NCI-H2171 (cell line): ENCODE data around the gene APBA1.

Experiments used
- DNase-seq: peaks from one replicate; lab custom pipeline; 2025; lab: John Stamatoyannopoulos, UW

The APBA1 gene

GRCh38 chr9:69526699-69527098 is 145.5 kb downstream of the APBA1 start:
- DNase-seq: no peak

- no peak for DNase-seq
These were observed 152.5 kb downstream of the APBA1 start for GRCh38 chr9:69519470-69520240.

- DNase-seq: no peak
These were observed 155.5 kb downstream of the APBA1 start for GRCh38 chr9:69516353-69517322.

GRCh38 chr9:69515810-69516209 is 156.4 kb downstream of the APBA1 start:
- no peak for DNase-seq

GRCh38 chr9:69513141-69513820 is 158.9 kb downstream of the APBA1 start:
- no peak for DNase-seq

GRCh38 chr9:69504058-69504457 is 168.1 kb downstream of the APBA1 start:
- no peak for DNase-seq

GRCh38 chr9:69502671-69503301 is 169.4 kb downstream of the APBA1 start:
- DNase-seq: no peak

- no peak for DNase-seq
These were observed 171.3 kb downstream of the APBA1 start for GRCh38 chr9:69500896-69501295.

GRCh38 chr9:69499959-69500358 is 172.2 kb downstream of the APBA1 start:
- no peak for DNase-seq

- DNase-seq: no peak
These were observed 172.8 kb downstream of the APBA1 start for GRCh38 chr9:69499407-69499806.

- DNase-seq: no peak
These were observed 173.7 kb downstream of the APBA1 start for GRCh38 chr9:69498470-69498869.

GRCh38 chr9:69497816-69498215 is 174.4 kb downstream of the APBA1 start:
- DNase-seq: no peak

- no peak for DNase-seq
These were observed 175.2 kb downstream of the APBA1 start for GRCh38 chr9:69496846-69497450.

GRCh38 chr9:69495296-69495695 is 176.9 kb downstream of the APBA1 start:
- DNase-seq: no peak

- DNase-seq: no peak
These were observed 177.4 kb downstream of the APBA1 start for GRCh38 chr9:69494763-69495162.

- no peak for DNase-seq
These were observed 178.0 kb downstream of the APBA1 start for GRCh38 chr9:69494208-69494607.

GRCh38 chr9:69486498-69486897 is 185.7 kb downstream of the APBA1 start:
- no peak for DNase-seq

GRCh38 chr9:69485466-69485865 is 186.7 kb downstream of the APBA1 start:
- no peak for DNase-seq

- DNase-seq: no peak
These were observed 188.2 kb downstream of the APBA1 start for GRCh38 chr9:69483886-69484422.

GRCh38 chr9:69476797-69477196 is 195.4 kb downstream of the APBA1 start:
- no peak for DNase-seq

GRCh38 chr9:69476016-69476415 is 196.2 kb downstream of the APBA1 start:
- no peak for DNase-seq
